KMS-11 (cell line): ENCODE measurements around the gene KCNAB1.
"Not testable (repeated sequence)": the region's sequence is repeated elsewhere in the genome, so short reads cannot be mapped to it uniquely, and the experiment has no call there.

Experiments
- H2AFZ ChIP-seq: fragments of 200-600 bp; sonication (generic); 2 replicates; pipeline ENCODE4 v1.6.1; 2016; ENCODE audit warnings: antibody characterized with exemption, mixed run types, low read depth
- H3K27ac ChIP-seq: fragments of 200-600 bp; sonication (generic); 2 replicates; pipeline ENCODE4 v1.6.1; 2016; ENCODE audit warnings: mild to moderate bottlenecking, mixed run types
- H3K27me3 ChIP-seq: fragments of 200-600 bp; sonication (generic); 2 replicates; pipeline ENCODE4 v1.6.1; 2017; ENCODE audit warnings: mild to moderate bottlenecking, low read depth, mixed run types, moderate library complexity; ENCODE audit not compliant: insufficient read depth
- H3K36me3 ChIP-seq: fragments of 200-600 bp; sonication (generic); 2 replicates; pipeline ENCODE4 v1.6.1; 2017; ENCODE audit warnings: mild to moderate bottlenecking, mixed run types; ENCODE audit not compliant: insufficient read depth
- H3K4me1 ChIP-seq: fragments of 200-600 bp; sonication (generic); 2 replicates; pipeline ENCODE4 v1.6.1; 2016; ENCODE audit warnings: mild to moderate bottlenecking, low read depth, mixed run types; ENCODE audit not compliant: poor library complexity, severe bottlenecking
- H3K4me2 ChIP-seq: fragments of 200-600 bp; sonication (generic); 2 replicates; pipeline ENCODE4 v1.7.0; 2016; ENCODE audit warnings: mild to moderate bottlenecking, mixed run types
- H3K4me3 ChIP-seq: fragments of 200-600 bp; sonication (generic); IDR thresholded peaks from 2 replicates; pipeline ENCODE4 v1.6.1; 2017; ENCODE audit warnings: low read depth, low read length, mixed read lengths; ENCODE audit not compliant: insufficient read depth
- H3K79me2 ChIP-seq: fragments of 200-600 bp; sonication (generic); 2 replicates; pipeline ENCODE4 v1.6.1; 2016; ENCODE audit warnings: low read depth, mixed run types; ENCODE audit not compliant: insufficient read depth
- H3K9ac ChIP-seq: fragments of 200-600 bp; sonication (generic); 2 replicates; pipeline ENCODE4 v1.6.1; 2016; ENCODE audit warnings: mild to moderate bottlenecking, mixed run types
- H4K20me1 ChIP-seq: fragments of 200-600 bp; sonication (generic); 2 replicates; pipeline ENCODE4 v1.6.1; 2016; ENCODE audit warnings: mild to moderate bottlenecking, mixed run types; ENCODE audit not compliant: insufficient read depth
- TF ChIP-seq, protein P1 (sequence below): fragments of 200-600 bp; sonication (generic); conservative IDR thresholded peaks from 2 replicates; pipeline ENCODE4 v1.6.1; 2017; ENCODE audit warnings: low read depth, mild to moderate bottlenecking, antibody characterized with exemption, low read length, moderate library complexity, mixed read lengths

The KCNAB1 gene

DNA sequence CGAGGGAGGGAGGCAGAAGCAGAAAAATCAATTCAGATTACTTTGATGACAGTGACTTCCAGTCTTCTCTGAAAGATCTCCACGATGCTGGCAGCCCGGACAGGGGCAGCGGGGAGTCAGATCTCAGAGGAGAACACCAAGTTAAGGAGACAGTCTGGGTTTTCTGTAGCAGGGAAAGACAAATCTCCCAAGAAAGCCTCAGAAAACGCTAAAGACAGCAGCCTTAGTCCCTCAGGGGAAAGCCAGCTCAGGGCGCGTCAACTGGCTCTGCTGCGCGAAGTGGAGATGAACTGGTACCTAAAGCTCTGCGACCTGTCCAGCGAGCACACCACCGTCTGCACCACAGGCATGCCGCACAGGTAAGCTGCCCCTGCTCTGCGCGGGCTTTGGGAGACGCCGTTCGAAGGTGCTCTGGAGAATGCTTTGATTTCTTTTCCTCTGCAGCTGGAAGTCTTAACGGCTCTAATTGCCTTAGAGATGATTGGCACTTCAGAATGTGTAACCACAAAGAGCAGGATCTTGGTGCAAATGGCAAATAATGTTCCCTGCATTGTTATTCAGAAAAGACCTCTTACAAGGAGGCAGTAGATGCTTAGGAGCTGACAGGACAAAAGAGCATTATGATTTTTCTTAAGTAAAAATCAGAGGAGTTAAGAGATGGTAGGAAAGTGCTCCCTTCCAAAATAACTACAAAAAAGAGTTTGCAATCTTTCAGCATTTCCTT, at the start of gene KCNAB1:
Gene KCNAB1 (plus strand): TSS at position 51 of the 724 bp plus-strand sequence.
- no peak within 1 kb of the TSS for H3K27ac ChIP-seq
- H2AFZ ChIP-seq, result no peak within 1 kb of the TSS
- no peak within 1 kb of the TSS for H3K4me3 ChIP-seq
- H3K27me3 ChIP-seq, result no peaks in the 10 kb centered on the region
- TF ChIP-seq, protein P1, sequence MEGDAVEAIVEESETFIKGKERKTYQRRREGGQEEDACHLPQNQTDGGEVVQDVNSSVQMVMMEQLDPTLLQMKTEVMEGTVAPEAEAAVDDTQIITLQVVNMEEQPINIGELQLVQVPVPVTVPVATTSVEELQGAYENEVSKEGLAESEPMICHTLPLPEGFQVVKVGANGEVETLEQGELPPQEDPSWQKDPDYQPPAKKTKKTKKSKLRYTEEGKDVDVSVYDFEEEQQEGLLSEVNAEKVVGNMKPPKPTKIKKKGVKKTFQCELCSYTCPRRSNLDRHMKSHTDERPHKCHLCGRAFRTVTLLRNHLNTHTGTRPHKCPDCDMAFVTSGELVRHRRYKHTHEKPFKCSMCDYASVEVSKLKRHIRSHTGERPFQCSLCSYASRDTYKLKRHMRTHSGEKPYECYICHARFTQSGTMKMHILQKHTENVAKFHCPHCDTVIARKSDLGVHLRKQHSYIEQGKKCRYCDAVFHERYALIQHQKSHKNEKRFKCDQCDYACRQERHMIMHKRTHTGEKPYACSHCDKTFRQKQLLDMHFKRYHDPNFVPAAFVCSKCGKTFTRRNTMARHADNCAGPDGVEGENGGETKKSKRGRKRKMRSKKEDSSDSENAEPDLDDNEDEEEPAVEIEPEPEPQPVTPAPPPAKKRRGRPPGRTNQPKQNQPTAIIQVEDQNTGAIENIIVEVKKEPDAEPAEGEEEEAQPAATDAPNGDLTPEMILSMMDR, result no peak
- H3K4me2 ChIP-seq, result no peak within 1 kb of the TSS
- no peaks in the 10 kb centered on the region for H3K79me2 ChIP-seq
- no peak within 1 kb of the TSS for H3K9ac ChIP-seq
- no peaks in the 10 kb centered on the region for H4K20me1 ChIP-seq
- no peaks in the 10 kb centered on the region for H3K4me1 ChIP-seq
- no peaks in the 10 kb centered on the region for H3K36me3 ChIP-seq

DNA sequence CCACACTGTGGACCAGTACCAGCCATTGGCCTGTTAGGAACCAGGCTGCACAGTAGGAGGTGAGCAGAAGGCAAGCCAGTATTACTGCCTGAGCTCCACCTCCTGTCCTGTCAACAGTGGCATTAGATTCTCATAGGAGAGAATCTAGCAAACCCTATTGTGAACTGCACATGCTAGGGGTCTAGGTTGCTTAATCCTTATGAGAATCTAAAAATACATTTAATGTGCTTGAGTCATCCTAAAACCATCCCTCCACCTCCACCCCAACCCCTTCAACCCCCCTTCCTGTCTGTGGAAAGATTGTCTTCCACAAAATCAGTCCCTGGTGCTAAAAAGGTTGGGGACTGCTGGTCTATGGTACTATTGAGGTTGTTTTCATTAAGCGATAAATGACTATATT, 49.3 kb upstream of the KCNAB1 start:
- Histone ChIP-seq H3K27ac (no peak overlapping the region), H3K36me3 (no peaks in the 10 kb centered on the region), H3K4me3 (no peak overlapping the region), H3K4me2 (no peak overlapping the region), H3K27me3 (no peaks in the 10 kb centered on the region), H3K79me2 (no peaks in the 10 kb centered on the region), H3K9ac (no peak overlapping the region), H4K20me1 (no peaks in the 10 kb centered on the region), H2AFZ (no peak overlapping the region), H3K4me1 (no peaks in the 10 kb centered on the region)
- TF ChIP-seq, protein P1, result no peak

- H3K4me2 ChIP-seq, result not testable (repeated sequence)
Observed at GRCh38 chr3:156072950-156073657, 47.3 kb upstream of the KCNAB1 start.

DNA sequence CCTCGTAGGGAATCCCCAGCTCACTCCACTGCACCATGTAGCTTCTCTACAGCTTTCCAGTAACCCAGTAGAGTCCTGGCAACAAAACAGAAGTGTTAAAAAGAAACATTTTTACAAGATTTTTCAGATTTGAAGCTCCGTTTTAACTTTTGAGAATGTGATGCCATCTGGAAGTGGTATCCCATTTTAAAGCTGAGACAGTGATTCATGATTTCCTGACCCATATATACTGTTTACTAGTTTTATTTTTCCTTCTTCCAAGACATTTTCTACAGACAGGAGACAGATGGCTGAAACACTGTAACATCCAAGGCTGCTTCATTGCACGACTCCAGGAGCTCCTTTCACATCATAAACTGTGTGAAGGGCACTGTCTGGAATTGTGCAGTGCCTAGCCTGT, 30.3 kb upstream of the KCNAB1 start:
- no peaks in the 10 kb centered on the region for H3K27me3 ChIP-seq
- no peak overlapping the region for H3K9ac ChIP-seq
- no peak overlapping the region for H3K4me2 ChIP-seq
- no peaks in the 10 kb centered on the region for H3K4me1 ChIP-seq
- TF ChIP-seq, protein P1, result no peak
- H2AFZ ChIP-seq, result no peak overlapping the region
- no peaks in the 10 kb centered on the region for H3K36me3 ChIP-seq
- no peak overlapping the region for H3K4me3 ChIP-seq
- H4K20me1 ChIP-seq, result no peaks in the 10 kb centered on the region
- H3K79me2 ChIP-seq, result no peaks in the 10 kb centered on the region
- no peak overlapping the region for H3K27ac ChIP-seq

More at GRCh38 chr3:156072950-156073657, 47.3 kb upstream of the KCNAB1 start:
- H3K36me3 ChIP-seq, H2AFZ ChIP-seq, H3K9ac ChIP-seq, H3K27me3 ChIP-seq, H3K27ac ChIP-seq, H3K79me2 ChIP-seq, H4K20me1 ChIP-seq, H3K4me1 ChIP-seq, H3K4me3 ChIP-seq: not testable (repeated sequence)

DNA sequence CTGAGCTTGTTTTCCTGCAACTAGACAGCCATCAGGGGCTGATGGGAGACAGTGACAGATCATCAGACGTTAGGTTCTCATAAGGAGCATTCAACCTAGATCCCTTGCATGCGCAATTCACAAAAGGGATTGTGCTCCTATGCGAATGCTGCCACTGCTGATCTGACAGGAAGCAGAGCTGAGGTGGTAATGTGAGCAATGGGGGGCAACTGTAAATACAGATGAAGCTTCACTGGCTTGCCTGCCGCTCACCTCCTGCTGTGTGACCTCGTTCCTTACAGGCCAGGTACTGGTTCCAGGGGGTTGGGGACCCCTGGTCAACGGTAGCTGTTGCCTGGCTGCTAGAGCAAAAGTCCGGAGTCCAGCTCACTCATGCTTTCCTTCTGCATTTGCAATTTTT, 26.4 kb upstream of the KCNAB1 start:
- H3K27me3 ChIP-seq, result no peaks in the 10 kb centered on the region
- H3K4me1 ChIP-seq, result no peaks in the 10 kb centered on the region
- TF ChIP-seq, protein P1, result no peak
- no peaks in the 10 kb centered on the region for H3K79me2 ChIP-seq
- H2AFZ ChIP-seq, result no peak overlapping the region
- H4K20me1 ChIP-seq, result no peaks in the 10 kb centered on the region
- H3K27ac ChIP-seq, result no peak overlapping the region
- H3K4me3 ChIP-seq, result no peak overlapping the region
- H3K4me2 ChIP-seq, result no peak overlapping the region
- no peak overlapping the region for H3K9ac ChIP-seq
- no peaks in the 10 kb centered on the region for H3K36me3 ChIP-seq
